Endothelial cell of umbilical vein (primary cell): ENCODE measurements around the gene SLCO2A1.

Experiments
- CTCF ChIP-seq, 2 donors: IDR thresholded peaks; 1 replicate in 1 of 2; 2 replicates in 1 of 2; pipeline ENCODE4 v1.5.1; 2011; ENCODE audit warnings: low read length in 2 of 2, mild to moderate bottlenecking in 2 of 2, moderate library complexity in 2 of 2, control low read depth in 1 of 2, inconsistent platforms in 1 of 2, low read depth in 1 of 2; ENCODE audit not compliant: insufficient read depth in 1 of 2; ENCODE audit errors: extremely low read depth in 1 of 2
- EZH2 ChIP-seq: IDR thresholded peaks from 2 replicates; pipeline ENCODE4 v1.6.1; 2012; ENCODE audit warnings: borderline replicate concordance, low read depth, mild to moderate bottlenecking, moderate library complexity, low read length, inconsistent platforms; ENCODE audit not compliant: severe bottlenecking
- MAX ChIP-seq: IDR thresholded peaks from 2 replicates; pipeline ENCODE4 v1.6.1; 2011; ENCODE audit not compliant: insufficient read depth, insufficient read length
- MYC ChIP-seq: IDR thresholded peaks from one replicate; pipeline ENCODE4 v1.6.1; 2011; ENCODE audit warnings: mild to moderate bottlenecking, low read depth, low read length
- POLR2AphosphoS5 ChIP-seq: IDR thresholded peaks from 2 replicates; pipeline ENCODE4 v1.6.1; 2012; ENCODE audit warnings: low read depth, mild to moderate bottlenecking, control low read depth, low read length, moderate library complexity; ENCODE audit not compliant: insufficient read depth

DNA sequence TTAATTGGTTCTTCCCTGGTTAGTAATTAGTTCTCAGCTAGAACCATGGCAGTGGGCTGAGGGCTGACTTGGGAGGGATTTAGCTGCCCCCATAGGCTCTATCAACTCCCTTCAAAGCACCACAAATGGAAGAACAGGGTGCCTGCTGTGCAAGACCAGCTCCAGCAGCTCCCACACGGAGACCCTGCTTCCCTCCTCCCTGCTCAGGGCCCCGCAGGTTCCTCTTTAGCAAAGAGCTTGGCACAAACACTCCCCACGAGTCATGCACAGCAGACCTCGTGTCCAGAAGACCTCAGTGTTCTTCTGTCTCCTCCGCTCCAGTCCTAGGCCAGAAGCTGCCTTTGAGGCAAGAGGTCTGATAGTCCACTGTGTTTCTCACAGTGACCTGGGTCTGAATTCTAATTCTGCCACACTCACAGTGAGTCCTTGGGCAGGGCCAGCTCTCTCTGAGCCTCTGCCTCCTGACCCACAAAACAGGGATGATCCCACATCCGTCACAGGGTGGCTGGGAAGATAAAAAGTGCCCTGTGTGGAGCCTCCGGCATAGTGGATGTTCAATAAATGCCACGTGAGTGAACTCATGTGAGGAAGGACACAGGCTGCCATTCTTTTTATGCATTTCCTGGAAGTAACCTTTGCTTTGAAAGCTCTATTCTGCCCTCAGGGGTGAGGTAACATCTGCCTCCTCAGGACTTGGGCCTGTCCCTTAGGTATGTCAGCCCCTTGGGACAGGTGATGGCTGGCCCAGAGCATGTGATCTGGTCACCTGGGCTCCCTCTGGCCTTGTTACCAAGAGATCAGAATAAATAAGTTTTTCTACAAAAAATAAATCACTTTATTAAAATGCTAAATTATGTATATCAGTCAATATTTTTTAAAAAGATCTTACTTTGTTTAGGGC is 141.7 kb downstream of the SLCO2A1 start:
- TF ChIP-seq CTCF (IDR thresholded peaks at IDR 0.05; ENCODE audit: extremely low read depth in 1 of 2, insufficient read depth in 1 of 2, low read depth in 1 of 2, low read length in 2 of 2) (no peak), EZH2 (no peak), POLR2AphosphoS5 (no peak), MAX (no peak), MYC (no peak)
